Activated CD4-positive, alpha-beta T cell treated with anti-CD3 and anti-CD28 coated beads, Interleukin-2, amount 10 ng/mL, durations not matched to agents 7 days and 5 days (primary cell): ENCODE measurements around the gene STIM2. TPM values are rescaled to one million over a fixed set of nuclear protein-coding genes. Genes with fewer than 3 reads are reported as not detected.
"Not testable (repeated sequence)": the region's sequence is repeated elsewhere in the genome, so short reads cannot be mapped to it uniquely, and the experiment has no call there.

Source experiments
- CTCF ChIA-PET: fragments of 350-600 bp; sonication (Branson Sonifier 250); formaldehyde crosslinking; loops from one replicate; lab custom pipeline; 2021; ENCODE audit warnings: antibody characterized with exemption; lab: Charles Lee
- POLR2A ChIA-PET: fragments of 350-600 bp; sonication (Branson Sonifier 250); formaldehyde crosslinking; loops from one replicate; lab custom pipeline; 2021; ENCODE audit warnings: antibody characterized with exemption; lab: Charles Lee
- DNase-seq: peaks from one replicate; pipeline ENCODE4 v3.0.0-alpha.2; 2020
- H3K27ac Mint-ChIP-seq: one replicate; pipeline ENCODE4 v1.8.0; 2021; ENCODE audit warnings: mild to moderate bottlenecking, moderate library complexity, mixed read lengths
- H3K27me3 Mint-ChIP-seq: one replicate; pipeline ENCODE4 v1.8.0; 2021; ENCODE audit warnings: mixed read lengths
- H3K36me3 Mint-ChIP-seq: one replicate; pipeline ENCODE4 v1.8.0; 2021; ENCODE audit warnings: low read depth, mixed read lengths
- H3K4me1 Mint-ChIP-seq: one replicate; pipeline ENCODE4 v1.8.0; 2021; ENCODE audit warnings: mixed read lengths
- H3K4me3 Mint-ChIP-seq: one replicate; pipeline ENCODE4 v1.8.0; 2021; ENCODE audit warnings: mild to moderate bottlenecking, moderate library complexity, mixed read lengths
- H3K9me3 Mint-ChIP-seq: one replicate; pipeline ENCODE4 v1.8.0; 2021; ENCODE audit warnings: mixed read lengths
- total RNA-seq, 2 experiments: library from RNA; stranded (reverse); gene quantifications; one replicate each; pipeline ENCODE4 v1.2.3, GENCODE V29; 2021

STIM2 gene
- total RNA-seq, 2 experiments from 2014 or later: 56.2 to 61.0 TPM

DNA sequence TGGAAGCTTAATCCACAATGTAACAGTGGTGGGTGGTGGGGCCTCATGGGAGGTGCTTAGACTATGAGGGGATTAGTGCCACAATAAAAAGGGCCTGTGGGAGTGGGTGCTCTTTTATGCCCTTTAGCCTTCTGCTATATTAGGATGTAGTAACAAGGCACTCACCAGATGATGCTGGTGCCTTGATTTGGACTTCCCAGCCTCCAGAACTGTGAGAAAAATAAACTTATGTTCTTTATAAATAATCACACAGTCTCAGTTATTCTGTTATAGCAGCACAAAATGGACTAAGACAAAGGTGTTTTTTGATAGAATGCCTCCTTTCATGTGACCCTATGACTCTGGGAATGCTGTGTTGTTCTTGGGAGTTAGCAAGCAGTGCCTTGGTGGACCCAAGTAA lies 89.8 kb downstream of the STIM2 start:
- Mint-ChIP-seq H3K27ac (no peak overlapping the region), H3K9me3 (peaks cover 7% of the 10 kb centered on the region), H3K27me3 (no peaks in the 10 kb centered on the region), H3K36me3 (peaks cover 32% of the 10 kb centered on the region), H3K4me1 (peaks cover 9% of the 10 kb centered on the region), H3K4me3 (no peak overlapping the region)
- DNase-seq: no peak
- ChIA-PET POLR2A (no interaction called here), CTCF (no interaction called here)

- no peak overlapping the region for H3K27ac Mint-ChIP-seq
- ChIA-PET CTCF (no interaction called here), POLR2A (no interaction called here)
- H3K27me3 Mint-ChIP-seq: no peaks in the 10 kb centered on the region
- peaks cover 4% of the 10 kb centered on the region for H3K4me1 Mint-ChIP-seq
- peaks cover 7% of the 10 kb centered on the region for H3K9me3 Mint-ChIP-seq
- no peak overlapping the region for H3K4me3 Mint-ChIP-seq
- peaks cover 21% of the 10 kb centered on the region for H3K36me3 Mint-ChIP-seq
- DNase-seq: no peak
These were observed 92.2 kb downstream of the STIM2 start for GRCh38 chr4:26952891-26953290.

GRCh38 chr4:26953366-26953765 lies 92.7 kb downstream of the STIM2 start:
- no peak for DNase-seq
- Mint-ChIP-seq H3K4me1 (peaks cover 5% of the 10 kb centered on the region), H3K27ac (no peak overlapping the region), H3K27me3 (no peaks in the 10 kb centered on the region), H3K4me3 (no peak overlapping the region), H3K9me3 (peaks cover 7% of the 10 kb centered on the region), H3K36me3 (peaks cover 21% of the 10 kb centered on the region)
- ChIA-PET CTCF (no interaction called here), POLR2A (no interaction called here)

- POLR2A ChIA-PET: no interaction called here
These were observed 93.3 kb downstream of the STIM2 start for GRCh38 chr4:26953770-26954423.

DNA sequence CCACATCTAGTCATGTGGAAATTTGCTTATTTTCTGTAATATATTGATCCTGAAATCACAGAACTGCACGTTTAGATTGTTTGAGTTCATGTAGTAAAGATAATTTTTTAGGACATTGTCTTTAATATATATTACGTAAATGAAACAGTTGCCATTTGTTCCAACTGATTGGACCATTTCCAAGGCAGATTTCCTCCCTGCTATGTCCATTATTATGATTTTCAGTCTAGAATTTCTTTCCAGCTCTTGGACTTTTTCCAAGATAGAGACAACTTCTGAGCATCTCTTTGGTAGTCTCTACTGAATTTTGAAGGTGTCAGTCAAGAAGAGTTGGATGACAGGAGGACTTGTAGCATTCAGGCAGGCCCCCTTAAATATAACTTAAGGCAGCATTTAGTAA lies 94.6 kb downstream of the STIM2 start:
- Mint-ChIP-seq H3K36me3 (peaks cover 33% of the 10 kb centered on the region), H3K4me1 (peaks cover 22% of the 10 kb centered on the region), H3K27ac (no peak overlapping the region), H3K4me3 (no peak overlapping the region), H3K27me3 (no peaks in the 10 kb centered on the region), H3K9me3 (peaks cover 4% of the 10 kb centered on the region)
- DNase-seq: no peak
- POLR2A ChIA-PET: no interaction called here
- CTCF ChIA-PET: no interaction called here

More at GRCh38 chr4:26953770-26954423, 93.3 kb downstream of the STIM2 start:
- Mint-ChIP-seq H3K9me3 (peaks cover 7% of the 10 kb centered on the region), H3K27ac (no peak overlapping the region), H3K4me1 (peaks cover 10% of the 10 kb centered on the region), H3K4me3 (no peak overlapping the region), H3K27me3 (no peaks in the 10 kb centered on the region), H3K36me3 (peaks cover 26% of the 10 kb centered on the region)
- no peak for DNase-seq
- CTCF ChIA-PET: no interaction called here

- CTCF ChIA-PET: interaction anchor here (0.5 to 1.5 kb wide), 3 partner anchors 8 to 587 kb away, joined by 3 read pairs; no protein-coding TSS in a partner anchor
- Mint-ChIP-seq H3K27me3 (no peaks in the 10 kb centered on the region), H3K9me3 (no peaks in the 10 kb centered on the region), H3K27ac (peak overlapping the region; percentile 31), H3K4me3 (no peak overlapping the region), H3K36me3 (peaks cover 35% of the 10 kb centered on the region), H3K4me1 (peaks cover 18% of the 10 kb centered on the region)
- no peak for DNase-seq
- POLR2A ChIA-PET: no interaction called here
These were observed 98.4 kb downstream of the STIM2 start for GRCh38 chr4:26958925-26959653.

DNA sequence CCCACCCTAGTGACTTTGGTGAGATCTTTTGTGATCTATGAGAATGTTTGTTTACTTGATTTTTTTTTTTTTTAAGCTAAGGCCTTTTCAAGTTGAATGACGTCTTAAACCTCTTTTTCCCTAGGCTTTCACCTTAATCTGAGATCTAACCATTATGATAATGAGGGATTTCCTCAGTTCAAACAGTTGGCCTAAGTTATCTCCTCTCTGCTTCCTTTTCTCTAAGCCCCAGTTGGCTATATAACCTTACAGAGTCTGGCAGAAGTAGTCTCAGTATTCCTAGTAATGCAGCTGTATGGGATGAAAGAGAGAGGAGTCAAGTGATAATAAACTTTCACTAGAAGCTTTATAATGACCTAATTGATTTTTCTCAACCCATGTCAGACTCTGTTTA lies 99.0 kb downstream of the STIM2 start:
- no peaks in the 10 kb centered on the region for H3K27me3 Mint-ChIP-seq
- no peak overlapping the region for H3K4me3 Mint-ChIP-seq
- ChIA-PET POLR2A (no interaction called here), CTCF (no interaction called here)
- peaks cover 35% of the 10 kb centered on the region for H3K36me3 Mint-ChIP-seq
- DNase-seq: no peak
- H3K27ac Mint-ChIP-seq: peak overlapping the region; percentile 31
- H3K4me1 Mint-ChIP-seq: peaks cover 18% of the 10 kb centered on the region
- no peaks in the 10 kb centered on the region for H3K9me3 Mint-ChIP-seq

DNA sequence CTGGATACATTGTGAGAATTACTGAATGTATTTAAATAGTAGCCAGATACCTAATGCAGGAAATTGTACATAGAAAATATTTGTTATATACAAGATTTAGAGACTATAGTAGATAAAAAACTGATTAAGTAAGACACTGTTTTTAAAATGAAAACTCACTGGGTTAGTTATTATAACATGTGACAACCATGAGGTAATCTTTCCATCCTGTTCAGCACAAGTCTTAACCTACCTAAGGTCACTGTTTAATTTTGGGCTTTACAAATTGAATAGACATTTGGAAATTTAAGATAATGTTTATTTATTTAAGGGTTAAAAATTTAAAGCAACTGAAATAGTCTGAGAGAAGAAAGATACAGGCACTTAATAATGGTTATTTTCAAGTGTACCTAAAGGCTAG lies 102.1 kb downstream of the STIM2 start:
- CTCF ChIA-PET: no interaction called here
- Mint-ChIP-seq H3K4me1 (peaks cover 18% of the 10 kb centered on the region), H3K4me3 (no peak overlapping the region), H3K27me3 (no peaks in the 10 kb centered on the region), H3K36me3 (peaks cover 46% of the 10 kb centered on the region), H3K27ac (no peak overlapping the region), H3K9me3 (no peaks in the 10 kb centered on the region)
- no peak for DNase-seq
- POLR2A ChIA-PET: no interaction called here

DNA sequence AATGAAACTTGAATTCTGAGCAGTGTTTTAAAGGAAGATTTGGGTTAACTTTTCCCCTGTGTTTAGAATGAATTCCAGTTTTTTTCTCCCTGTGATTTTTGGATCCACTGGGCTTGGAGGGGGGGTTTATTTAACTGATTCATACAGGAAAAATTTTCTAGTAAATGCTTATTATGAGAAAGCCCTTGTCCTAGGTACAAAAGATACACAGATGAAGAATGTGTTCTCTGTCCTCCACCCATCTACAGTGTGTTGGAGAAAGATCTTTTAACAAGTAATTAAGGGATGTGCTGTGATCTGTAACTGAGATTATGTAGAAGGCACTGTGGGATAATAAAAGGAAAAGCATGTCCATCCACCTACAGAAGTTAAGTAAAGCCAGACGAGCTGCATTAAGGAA lies 103.9 kb downstream of the STIM2 start:
- POLR2A ChIA-PET: no interaction called here

GRCh38 chr4:26964994-26965393 lies 104.4 kb downstream of the STIM2 start:
- H3K27me3 Mint-ChIP-seq: no peaks in the 10 kb centered on the region
- DNase-seq: no peak
- peaks cover 3% of the 10 kb centered on the region for H3K9me3 Mint-ChIP-seq
- no peak overlapping the region for H3K4me3 Mint-ChIP-seq
- peaks cover 1% of the 10 kb centered on the region for H3K4me1 Mint-ChIP-seq
- no peak overlapping the region for H3K27ac Mint-ChIP-seq
- POLR2A ChIA-PET: no interaction called here
- H3K36me3 Mint-ChIP-seq: peaks cover 33% of the 10 kb centered on the region
- CTCF ChIA-PET: no interaction called here

More for the DNA sequence above, 103.9 kb downstream of the STIM2 start:
- peaks cover 36% of the 10 kb centered on the region for H3K36me3 Mint-ChIP-seq
- no peaks in the 10 kb centered on the region for H3K27me3 Mint-ChIP-seq
- H3K9me3 Mint-ChIP-seq: peaks cover 2% of the 10 kb centered on the region
- CTCF ChIA-PET: no interaction called here
- H3K4me1 Mint-ChIP-seq: peaks cover 6% of the 10 kb centered on the region
- no peak overlapping the region for H3K4me3 Mint-ChIP-seq
- no peak overlapping the region for H3K27ac Mint-ChIP-seq
- no peak for DNase-seq

- H3K36me3 Mint-ChIP-seq: peaks cover 41% of the 10 kb centered on the region
- peaks cover 34% of the 10 kb centered on the region for H3K4me1 Mint-ChIP-seq
- CTCF ChIA-PET, H3K4me3 Mint-ChIP-seq, POLR2A ChIA-PET, H3K27ac Mint-ChIP-seq, DNase-seq, H3K27me3 Mint-ChIP-seq: not testable (repeated sequence)
- H3K9me3 Mint-ChIP-seq: peaks cover 15% of the 10 kb centered on the region
These were observed 115.0 kb downstream of the STIM2 start for GRCh38 chr4:26975464-26976181.

DNA sequence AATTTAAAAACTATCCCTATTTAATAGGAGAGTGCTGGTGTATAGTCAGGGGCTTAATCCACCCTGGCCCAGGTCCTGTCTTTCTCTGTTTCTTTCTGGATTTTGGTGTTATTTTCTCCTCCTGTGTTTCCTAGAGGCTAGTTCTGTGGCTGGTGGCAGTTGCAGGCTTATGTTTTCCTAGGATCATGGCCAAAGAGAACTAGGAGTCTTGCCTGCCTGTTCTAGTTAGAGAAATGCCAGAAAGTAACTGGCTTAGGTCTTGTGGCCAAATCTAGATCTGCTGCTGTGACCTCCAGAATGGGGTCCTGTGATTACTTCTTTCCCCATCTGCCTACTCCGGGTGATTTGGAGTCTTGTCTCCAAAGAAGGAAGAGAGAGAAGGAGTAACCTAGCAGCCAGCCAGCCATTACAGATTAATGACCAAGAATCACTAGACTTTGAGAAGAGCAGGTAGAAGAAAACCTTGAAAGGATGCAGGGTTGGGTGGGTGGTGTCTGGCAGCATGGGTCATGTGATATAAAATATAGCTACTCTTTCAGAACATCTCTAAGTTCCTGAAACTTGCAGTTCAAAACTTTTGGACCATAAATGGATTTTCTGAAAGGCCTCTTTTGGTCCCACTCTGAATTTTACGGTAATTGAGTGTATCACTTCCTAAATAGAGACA lies 117.9 kb downstream of the STIM2 start:
- Mint-ChIP-seq H3K4me3 (no peak overlapping the region), H3K27ac (no peak overlapping the region), H3K27me3 (no peaks in the 10 kb centered on the region), H3K36me3 (peaks cover 24% of the 10 kb centered on the region), H3K4me1 (peaks cover 26% of the 10 kb centered on the region), H3K9me3 (peaks cover 7% of the 10 kb centered on the region)
- no peak for DNase-seq
- ChIA-PET POLR2A (no interaction called here), CTCF (no interaction called here)

DNA sequence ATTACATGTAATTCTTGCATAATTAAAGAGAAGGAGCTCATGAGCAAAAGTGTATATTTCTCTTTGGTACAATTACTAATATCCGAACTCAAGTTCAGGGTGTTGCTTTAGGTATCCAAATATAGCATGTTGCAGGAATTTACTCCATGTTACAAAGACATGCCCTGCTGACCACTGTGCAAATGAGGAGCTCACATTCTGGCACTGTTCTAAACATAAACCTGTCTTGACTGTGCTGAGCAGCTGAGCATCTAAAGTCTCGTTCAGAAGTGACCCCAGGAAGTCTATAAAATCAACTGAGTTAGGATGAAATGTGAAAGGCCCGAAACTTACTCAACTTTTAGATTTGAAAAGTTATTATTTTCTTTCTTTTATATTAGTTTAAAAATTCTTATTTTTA lies 124.3 kb downstream of the STIM2 start:
- Mint-ChIP-seq H3K36me3 (peaks cover 22% of the 10 kb centered on the region), H3K9me3 (peaks cover 2% of the 10 kb centered on the region), H3K4me1 (peaks cover 33% of the 10 kb centered on the region), H3K4me3 (no peak overlapping the region), H3K27me3 (no peaks in the 10 kb centered on the region), H3K27ac (no peak overlapping the region)
- POLR2A ChIA-PET: no interaction called here
- CTCF ChIA-PET: no interaction called here
- no peak for DNase-seq
